ENCODE data around the gene LHCGR.
A peak's percentile ranks its signal among the peaks of the same experiment; 100 is the strongest.

GRCh38 chr2:48727560-48727959, 28.0 kb downstream of the LHCGR start:
- TF ChIP-seq CTCF (IDR thresholded peaks at IDR 0.05) (peak; percentile 51), EZH2phosphoT487 (IDR thresholded peaks at IDR 0.05; ENCODE audit: borderline replicate concordance, low read depth) (no peak), GABPA (IDR thresholded peaks at IDR 0.05; ENCODE audit: low read depth) (no peak), EP300 (IDR thresholded peaks at IDR 0.05; ENCODE audit: borderline replicate concordance in 1 of 2, low read depth in 1 of 2, low read length in 1 of 2) (no peak)
